HepG2 (cell line): Measurements from ENCODE around the gene MXD1. TPM values are rescaled to one million over a fixed set of nuclear protein-coding genes. Genes with fewer than 3 reads are reported as not detected.

Source experiments
- ARNT2 ChIP-seq: sonication (generic); formaldehyde crosslinking; IDR thresholded peaks from 2 replicates; pipeline ENCODE4 v1.8.0; 2022; ENCODE audit warnings: mild to moderate bottlenecking, low read depth, missing genetic modification reagents, moderate library complexity
- KLF11 ChIP-seq: IDR thresholded peaks from 2 replicates; pipeline ENCODE4 v1.6.1; 2016; ENCODE audit warnings: missing compliant biosample characterization
- NR2F6 ChIP-seq, 2 experiments: IDR thresholded peaks; 2 replicates each; pipeline ENCODE4 v1.6.1; 2016; ENCODE audit warnings: antibody characterized with exemption in 1 of 2, mild to moderate bottlenecking in 1 of 2
- PATZ1 ChIP-seq: sonication (generic); formaldehyde crosslinking; IDR thresholded peaks from 2 replicates; pipeline ENCODE4 v1.4.0; 2020; ENCODE audit warnings: missing genetic modification reagents
- REST ChIP-seq, 2 experiments: IDR thresholded peaks; 2 replicates each; pipeline ENCODE4 v1.6.1; 2011 to 2012; ENCODE audit warnings: low read length in 2 of 2, borderline replicate concordance in 1 of 2, low read depth in 1 of 2, mild to moderate bottlenecking in 1 of 2, moderate library complexity in 1 of 2
- SALL1 ChIP-seq: sonication (generic); formaldehyde crosslinking; IDR thresholded peaks from 2 replicates; pipeline ENCODE4 v1.8.0; 2022; ENCODE audit warnings: mild to moderate bottlenecking, missing genetic modification reagents
- ZNF746 ChIP-seq: sonication (generic); formaldehyde crosslinking; IDR thresholded peaks from 2 replicates; pipeline ENCODE4 v1.8.0; 2022; ENCODE audit warnings: mild to moderate bottlenecking, missing genetic modification reagents
- ZSCAN9 ChIP-seq: IDR thresholded peaks from 2 replicates; pipeline ENCODE4 v1.6.1; 2016; ENCODE audit warnings: borderline replicate concordance
- polyA plus RNA-seq, 8 experiments: library from polyadenylated mRNA; depleted of rRNA in 3 of 8; stranded (reverse) in 7 of 8; unstranded in 1 of 8; fragments of >200 nt; fragmentation: Illumina TruSeq in 4 of 8; extraction: Trizol in 4 of 8; gene quantifications; 2 replicates each; pipeline versions ENCODE4 v1.2.1 to v1.2.3, GENCODE V29; 2011 to 2016; ENCODE audit warnings: low read depth in 4 of 8, missing spikeins in 1 of 8, mixed read lengths in 1 of 8; ENCODE audit not compliant: insufficient read depth in 1 of 8
- total RNA-seq, 5 experiments: library from RNA; depleted of rRNA; stranded (reverse); fragments of >200 nt; fragmentation: Illumina TruSeq; extraction: Trizol; gene quantifications; 2 replicates each; pipeline ENCODE4 v1.2.3, GENCODE V29; 2016; ENCODE audit warnings: low read depth in 1 of 5
- TF ChIP-seq, protein P1 (sequence below): IDR thresholded peaks from 2 replicates; pipeline ENCODE4 v1.4.0; 2020; ENCODE audit warnings: mild to moderate bottlenecking, missing genetic modification reagents
- TF ChIP-seq, protein P2 (sequence below): IDR thresholded peaks from 2 replicates; pipeline ENCODE4 v1.6.1; 2016
- TF ChIP-seq, protein P3 (sequence below): IDR thresholded peaks from 2 replicates; pipeline ENCODE4 v1.6.1; 2012; ENCODE audit warnings: low read length, improper control_type of control experiment
- TF ChIP-seq, protein P4 (sequence below): IDR thresholded peaks from 2 replicates; pipeline ENCODE4 v1.6.1; 2018; ENCODE audit warnings: missing genetic modification reagents, mild to moderate bottlenecking, missing compliant biosample characterization

Gene MXD1
- total and polyA plus RNA-seq, 2 of the 13 experiments (the other 11 are each of a cell fraction or from before 2014, with no cell fraction given) = 6.4 to 14.9 TPM

DNA sequence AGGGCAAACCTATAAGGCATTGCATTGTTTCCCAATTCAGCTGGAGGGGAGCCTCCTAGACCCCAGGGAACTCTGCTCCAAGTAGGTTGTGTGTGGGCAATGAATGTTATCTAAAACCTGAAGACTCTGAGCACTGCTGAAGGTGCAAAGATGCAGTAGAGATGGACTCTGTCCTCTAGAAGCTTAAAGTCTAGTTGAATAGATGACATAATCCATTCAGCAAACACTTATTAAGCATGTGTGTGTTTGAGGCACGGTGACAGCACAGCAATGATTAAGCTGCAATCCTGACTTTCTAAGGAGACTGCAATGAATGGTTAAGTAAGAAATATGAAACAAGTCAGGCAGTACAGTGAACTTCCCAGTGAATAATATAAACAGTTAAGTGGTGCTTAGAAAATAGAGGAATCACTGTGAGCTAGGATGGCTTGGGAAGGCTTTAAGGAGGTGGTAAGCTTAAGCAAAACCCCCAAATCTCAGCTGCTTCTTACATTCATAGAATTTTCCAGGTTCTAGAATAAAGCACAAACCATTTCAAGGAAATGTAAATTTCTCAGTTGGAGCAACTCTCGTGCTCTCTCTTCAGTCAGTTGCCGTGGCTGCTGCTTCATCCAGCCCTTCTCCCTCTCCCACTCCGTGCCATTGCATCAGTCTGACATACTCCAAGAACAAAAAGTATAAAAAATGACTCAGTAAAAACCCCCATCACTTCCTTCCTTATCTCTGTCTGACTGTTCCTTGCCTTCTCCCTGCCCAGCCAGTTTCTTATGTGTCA is 19.1 kb downstream of the MXD1 start (continued):
- TF ChIP-seq, protein P1, sequence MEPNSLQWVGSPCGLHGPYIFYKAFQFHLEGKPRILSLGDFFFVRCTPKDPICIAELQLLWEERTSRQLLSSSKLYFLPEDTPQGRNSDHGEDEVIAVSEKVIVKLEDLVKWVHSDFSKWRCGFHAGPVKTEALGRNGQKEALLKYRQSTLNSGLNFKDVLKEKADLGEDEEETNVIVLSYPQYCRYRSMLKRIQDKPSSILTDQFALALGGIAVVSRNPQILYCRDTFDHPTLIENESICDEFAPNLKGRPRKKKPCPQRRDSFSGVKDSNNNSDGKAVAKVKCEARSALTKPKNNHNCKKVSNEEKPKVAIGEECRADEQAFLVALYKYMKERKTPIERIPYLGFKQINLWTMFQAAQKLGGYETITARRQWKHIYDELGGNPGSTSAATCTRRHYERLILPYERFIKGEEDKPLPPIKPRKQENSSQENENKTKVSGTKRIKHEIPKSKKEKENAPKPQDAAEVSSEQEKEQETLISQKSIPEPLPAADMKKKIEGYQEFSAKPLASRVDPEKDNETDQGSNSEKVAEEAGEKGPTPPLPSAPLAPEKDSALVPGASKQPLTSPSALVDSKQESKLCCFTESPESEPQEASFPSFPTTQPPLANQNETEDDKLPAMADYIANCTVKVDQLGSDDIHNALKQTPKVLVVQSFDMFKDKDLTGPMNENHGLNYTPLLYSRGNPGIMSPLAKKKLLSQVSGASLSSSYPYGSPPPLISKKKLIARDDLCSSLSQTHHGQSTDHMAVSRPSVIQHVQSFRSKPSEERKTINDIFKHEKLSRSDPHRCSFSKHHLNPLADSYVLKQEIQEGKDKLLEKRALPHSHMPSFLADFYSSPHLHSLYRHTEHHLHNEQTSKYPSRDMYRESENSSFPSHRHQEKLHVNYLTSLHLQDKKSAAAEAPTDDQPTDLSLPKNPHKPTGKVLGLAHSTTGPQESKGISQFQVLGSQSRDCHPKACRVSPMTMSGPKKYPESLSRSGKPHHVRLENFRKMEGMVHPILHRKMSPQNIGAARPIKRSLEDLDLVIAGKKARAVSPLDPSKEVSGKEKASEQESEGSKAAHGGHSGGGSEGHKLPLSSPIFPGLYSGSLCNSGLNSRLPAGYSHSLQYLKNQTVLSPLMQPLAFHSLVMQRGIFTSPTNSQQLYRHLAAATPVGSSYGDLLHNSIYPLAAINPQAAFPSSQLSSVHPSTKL (CRISPR knock-in tag) = peak; percentile 96
- TF ChIP-seq REST (IDR thresholded peaks at IDR 0.05; ENCODE audit: borderline replicate concordance in 1 of 2, low read depth in 1 of 2, low read length in 2 of 2) = 0 out of 4 replicates have a peak, but pooled peaks of 1 of the 2 experiments have one; percentile 31
- TF ChIP-seq, protein P2, sequence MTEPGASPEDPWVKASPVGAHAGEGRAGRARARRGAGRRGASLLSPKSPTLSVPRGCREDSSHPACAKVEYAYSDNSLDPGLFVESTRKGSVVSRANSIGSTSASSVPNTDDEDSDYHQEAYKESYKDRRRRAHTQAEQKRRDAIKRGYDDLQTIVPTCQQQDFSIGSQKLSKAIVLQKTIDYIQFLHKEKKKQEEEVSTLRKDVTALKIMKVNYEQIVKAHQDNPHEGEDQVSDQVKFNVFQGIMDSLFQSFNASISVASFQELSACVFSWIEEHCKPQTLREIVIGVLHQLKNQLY = peak; percentile 75; the same call in 1 of the 2 replicates
- TF ChIP-seq KLF11 (CRISPR knock-in tag) = peak; percentile 8; the same call in 1 of the 2 replicates
- 0 out of 2 replicates have a peak, but pooled peaks have one; percentile 54 for TF ChIP-seq ZSCAN9 (CRISPR knock-in tag)
- TF ChIP-seq, protein P3, sequence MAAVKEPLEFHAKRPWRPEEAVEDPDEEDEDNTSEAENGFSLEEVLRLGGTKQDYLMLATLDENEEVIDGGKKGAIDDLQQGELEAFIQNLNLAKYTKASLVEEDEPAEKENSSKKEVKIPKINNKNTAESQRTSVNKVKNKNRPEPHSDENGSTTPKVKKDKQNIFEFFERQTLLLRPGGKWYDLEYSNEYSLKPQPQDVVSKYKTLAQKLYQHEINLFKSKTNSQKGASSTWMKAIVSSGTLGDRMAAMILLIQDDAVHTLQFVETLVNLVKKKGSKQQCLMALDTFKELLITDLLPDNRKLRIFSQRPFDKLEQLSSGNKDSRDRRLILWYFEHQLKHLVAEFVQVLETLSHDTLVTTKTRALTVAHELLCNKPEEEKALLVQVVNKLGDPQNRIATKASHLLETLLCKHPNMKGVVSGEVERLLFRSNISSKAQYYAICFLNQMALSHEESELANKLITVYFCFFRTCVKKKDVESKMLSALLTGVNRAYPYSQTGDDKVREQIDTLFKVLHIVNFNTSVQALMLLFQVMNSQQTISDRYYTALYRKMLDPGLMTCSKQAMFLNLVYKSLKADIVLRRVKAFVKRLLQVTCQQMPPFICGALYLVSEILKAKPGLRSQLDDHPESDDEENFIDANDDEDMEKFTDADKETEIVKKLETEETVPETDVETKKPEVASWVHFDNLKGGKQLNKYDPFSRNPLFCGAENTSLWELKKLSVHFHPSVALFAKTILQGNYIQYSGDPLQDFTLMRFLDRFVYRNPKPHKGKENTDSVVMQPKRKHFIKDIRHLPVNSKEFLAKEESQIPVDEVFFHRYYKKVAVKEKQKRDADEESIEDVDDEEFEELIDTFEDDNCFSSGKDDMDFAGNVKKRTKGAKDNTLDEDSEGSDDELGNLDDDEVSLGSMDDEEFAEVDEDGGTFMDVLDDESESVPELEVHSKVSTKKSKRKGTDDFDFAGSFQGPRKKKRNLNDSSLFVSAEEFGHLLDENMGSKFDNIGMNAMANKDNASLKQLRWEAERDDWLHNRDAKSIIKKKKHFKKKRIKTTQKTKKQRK = no peak
- TF ChIP-seq, protein P4, sequence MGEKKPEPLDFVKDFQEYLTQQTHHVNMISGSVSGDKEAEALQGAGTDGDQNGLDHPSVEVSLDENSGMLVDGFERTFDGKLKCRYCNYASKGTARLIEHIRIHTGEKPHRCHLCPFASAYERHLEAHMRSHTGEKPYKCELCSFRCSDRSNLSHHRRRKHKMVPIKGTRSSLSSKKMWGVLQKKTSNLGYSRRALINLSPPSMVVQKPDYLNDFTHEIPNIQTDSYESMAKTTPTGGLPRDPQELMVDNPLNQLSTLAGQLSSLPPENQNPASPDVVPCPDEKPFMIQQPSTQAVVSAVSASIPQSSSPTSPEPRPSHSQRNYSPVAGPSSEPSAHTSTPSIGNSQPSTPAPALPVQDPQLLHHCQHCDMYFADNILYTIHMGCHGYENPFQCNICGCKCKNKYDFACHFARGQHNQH = peak; percentile 69; the same call in 1 of the 2 replicates
- TF ChIP-seq ARNT2 (CRISPR knock-in tag) = no peak
- peak; percentile 32; the same call in 1 of the 2 replicates for TF ChIP-seq NR2F6 (IDR thresholded peaks at IDR 0.05)
- peak; percentile 62; the same call in 1 of the 2 replicates for TF ChIP-seq NR2F6 (CRISPR knock-in tag; IDR thresholded peaks at IDR 0.05)
- peak; percentile 30; the same call in 1 of the 2 replicates for TF ChIP-seq PATZ1
- peak; percentile 20; the same call in 1 of the 2 replicates for TF ChIP-seq ZNF746 (CRISPR knock-in tag)
- peak; percentile 87; the same call in 1 of the 2 replicates for TF ChIP-seq SALL1 (CRISPR knock-in tag)
